Neural cell (in vitro differentiated cells): ENCODE measurements around the gene TGM4.

Source experiments
- EP300 ChIP-seq: fragments of 450-650 bp; conservative IDR thresholded peaks from 2 replicates; pipeline ENCODE4 v1.6.1; 2014; ENCODE audit warnings: antibody characterized with exemption, mild to moderate bottlenecking, moderate library complexity; ENCODE audit not compliant: poor library complexity, severe bottlenecking
- EZH2 ChIP-seq: fragments of 200-600, 300-800 bp; shearing (Covaris generic), sonication (generic); IDR thresholded peaks from 2 replicates; pipeline ENCODE4 v1.6.1; 2014; ENCODE audit warnings: antibody characterized with exemption, low read length, borderline replicate concordance, mild to moderate bottlenecking; ENCODE audit not compliant: insufficient read depth, poor library complexity, severe bottlenecking
- POLR2AphosphoS5 ChIP-seq: IDR thresholded peaks from 2 replicates; pipeline ENCODE4 v1.6.1; 2012
- RAD21 ChIP-seq: fragments of 450-650 bp; conservative IDR thresholded peaks from 2 replicates; pipeline ENCODE4 v1.6.1; 2014; ENCODE audit warnings: antibody characterized with exemption, mild to moderate bottlenecking, moderate library complexity
- SMC3 ChIP-seq: fragments of 450-650 bp; conservative IDR thresholded peaks from 2 replicates; pipeline ENCODE4 v1.6.1; 2014; ENCODE audit warnings: antibody characterized with exemption, mild to moderate bottlenecking, moderate library complexity; ENCODE audit not compliant: poor library complexity
- TAF1 ChIP-seq: IDR thresholded peaks from 2 replicates; pipeline ENCODE4 v1.6.1; 2012; ENCODE audit warnings: low read depth
- TF ChIP-seq, protein P1 (sequence below): fragments of 450-650 bp; IDR thresholded peaks from 2 replicates; pipeline ENCODE4 v1.5.1; 2014; ENCODE audit warnings: antibody characterized with exemption, mild to moderate bottlenecking, moderate library complexity; ENCODE audit not compliant: poor library complexity, severe bottlenecking
- TF ChIP-seq, protein P2 (sequence below): IDR thresholded peaks from 2 replicates; pipeline ENCODE4 v1.6.1; 2012; ENCODE audit warnings: borderline replicate concordance

GRCh38 chr3:44939581-44940036 is 65.2 kb downstream of the TGM4 start:
- TF ChIP-seq, protein P1, sequence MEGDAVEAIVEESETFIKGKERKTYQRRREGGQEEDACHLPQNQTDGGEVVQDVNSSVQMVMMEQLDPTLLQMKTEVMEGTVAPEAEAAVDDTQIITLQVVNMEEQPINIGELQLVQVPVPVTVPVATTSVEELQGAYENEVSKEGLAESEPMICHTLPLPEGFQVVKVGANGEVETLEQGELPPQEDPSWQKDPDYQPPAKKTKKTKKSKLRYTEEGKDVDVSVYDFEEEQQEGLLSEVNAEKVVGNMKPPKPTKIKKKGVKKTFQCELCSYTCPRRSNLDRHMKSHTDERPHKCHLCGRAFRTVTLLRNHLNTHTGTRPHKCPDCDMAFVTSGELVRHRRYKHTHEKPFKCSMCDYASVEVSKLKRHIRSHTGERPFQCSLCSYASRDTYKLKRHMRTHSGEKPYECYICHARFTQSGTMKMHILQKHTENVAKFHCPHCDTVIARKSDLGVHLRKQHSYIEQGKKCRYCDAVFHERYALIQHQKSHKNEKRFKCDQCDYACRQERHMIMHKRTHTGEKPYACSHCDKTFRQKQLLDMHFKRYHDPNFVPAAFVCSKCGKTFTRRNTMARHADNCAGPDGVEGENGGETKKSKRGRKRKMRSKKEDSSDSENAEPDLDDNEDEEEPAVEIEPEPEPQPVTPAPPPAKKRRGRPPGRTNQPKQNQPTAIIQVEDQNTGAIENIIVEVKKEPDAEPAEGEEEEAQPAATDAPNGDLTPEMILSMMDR: no peak
- no peak for TF ChIP-seq TAF1
- TF ChIP-seq EZH2: no peak
- no peak for TF ChIP-seq EP300
- TF ChIP-seq, protein P2, sequence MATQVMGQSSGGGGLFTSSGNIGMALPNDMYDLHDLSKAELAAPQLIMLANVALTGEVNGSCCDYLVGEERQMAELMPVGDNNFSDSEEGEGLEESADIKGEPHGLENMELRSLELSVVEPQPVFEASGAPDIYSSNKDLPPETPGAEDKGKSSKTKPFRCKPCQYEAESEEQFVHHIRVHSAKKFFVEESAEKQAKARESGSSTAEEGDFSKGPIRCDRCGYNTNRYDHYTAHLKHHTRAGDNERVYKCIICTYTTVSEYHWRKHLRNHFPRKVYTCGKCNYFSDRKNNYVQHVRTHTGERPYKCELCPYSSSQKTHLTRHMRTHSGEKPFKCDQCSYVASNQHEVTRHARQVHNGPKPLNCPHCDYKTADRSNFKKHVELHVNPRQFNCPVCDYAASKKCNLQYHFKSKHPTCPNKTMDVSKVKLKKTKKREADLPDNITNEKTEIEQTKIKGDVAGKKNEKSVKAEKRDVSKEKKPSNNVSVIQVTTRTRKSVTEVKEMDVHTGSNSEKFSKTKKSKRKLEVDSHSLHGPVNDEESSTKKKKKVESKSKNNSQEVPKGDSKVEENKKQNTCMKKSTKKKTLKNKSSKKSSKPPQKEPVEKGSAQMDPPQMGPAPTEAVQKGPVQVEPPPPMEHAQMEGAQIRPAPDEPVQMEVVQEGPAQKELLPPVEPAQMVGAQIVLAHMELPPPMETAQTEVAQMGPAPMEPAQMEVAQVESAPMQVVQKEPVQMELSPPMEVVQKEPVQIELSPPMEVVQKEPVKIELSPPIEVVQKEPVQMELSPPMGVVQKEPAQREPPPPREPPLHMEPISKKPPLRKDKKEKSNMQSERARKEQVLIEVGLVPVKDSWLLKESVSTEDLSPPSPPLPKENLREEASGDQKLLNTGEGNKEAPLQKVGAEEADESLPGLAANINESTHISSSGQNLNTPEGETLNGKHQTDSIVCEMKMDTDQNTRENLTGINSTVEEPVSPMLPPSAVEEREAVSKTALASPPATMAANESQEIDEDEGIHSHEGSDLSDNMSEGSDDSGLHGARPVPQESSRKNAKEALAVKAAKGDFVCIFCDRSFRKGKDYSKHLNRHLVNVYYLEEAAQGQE: no peak
- no peak for TF ChIP-seq SMC3
- TF ChIP-seq RAD21: no peak
- no peak for TF ChIP-seq POLR2AphosphoS5
